Measurements from ENCODE around the gene ELMO1. TPM values are rescaled to one million over a fixed set of nuclear protein-coding genes. Genes with fewer than 3 reads are reported as not detected.
A peak's percentile ranks its signal among the peaks of the same experiment; 100 is the strongest.

Gene ELMO1
- total and polyA plus RNA-seq, 4 donors, result 10.1 to 183 (median 34.4) TPM

DNA sequence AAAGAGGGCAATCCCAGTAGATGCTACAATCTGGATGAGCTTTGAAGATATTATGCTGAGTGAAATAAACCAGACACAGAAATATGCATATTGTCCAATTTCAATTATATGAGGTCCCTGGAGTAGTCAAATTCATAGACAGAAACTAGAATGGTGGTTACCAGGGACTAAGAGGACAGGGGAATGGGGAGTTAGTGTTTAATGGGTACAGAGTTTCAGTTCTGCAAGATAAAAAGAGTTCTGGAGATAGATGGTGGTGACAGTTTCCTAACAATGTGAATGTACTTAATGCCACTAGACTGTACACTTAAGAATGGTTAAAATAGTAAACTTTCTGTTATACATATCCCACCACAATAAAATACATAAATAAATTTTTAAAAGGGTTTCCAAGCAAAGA, 236.6 kb downstream of the ELMO1 start:
- ATAC-seq (ENCODE audit: insufficient read depth, low FRiP score) (no peak), DNase-seq (peak in 1 of 3 donors; percentile 34)
- H3K27ac ChIP-seq (ENCODE audit: low read depth in 1 of 2, low read length in 1 of 2), result no peak overlapping the region

DNA sequence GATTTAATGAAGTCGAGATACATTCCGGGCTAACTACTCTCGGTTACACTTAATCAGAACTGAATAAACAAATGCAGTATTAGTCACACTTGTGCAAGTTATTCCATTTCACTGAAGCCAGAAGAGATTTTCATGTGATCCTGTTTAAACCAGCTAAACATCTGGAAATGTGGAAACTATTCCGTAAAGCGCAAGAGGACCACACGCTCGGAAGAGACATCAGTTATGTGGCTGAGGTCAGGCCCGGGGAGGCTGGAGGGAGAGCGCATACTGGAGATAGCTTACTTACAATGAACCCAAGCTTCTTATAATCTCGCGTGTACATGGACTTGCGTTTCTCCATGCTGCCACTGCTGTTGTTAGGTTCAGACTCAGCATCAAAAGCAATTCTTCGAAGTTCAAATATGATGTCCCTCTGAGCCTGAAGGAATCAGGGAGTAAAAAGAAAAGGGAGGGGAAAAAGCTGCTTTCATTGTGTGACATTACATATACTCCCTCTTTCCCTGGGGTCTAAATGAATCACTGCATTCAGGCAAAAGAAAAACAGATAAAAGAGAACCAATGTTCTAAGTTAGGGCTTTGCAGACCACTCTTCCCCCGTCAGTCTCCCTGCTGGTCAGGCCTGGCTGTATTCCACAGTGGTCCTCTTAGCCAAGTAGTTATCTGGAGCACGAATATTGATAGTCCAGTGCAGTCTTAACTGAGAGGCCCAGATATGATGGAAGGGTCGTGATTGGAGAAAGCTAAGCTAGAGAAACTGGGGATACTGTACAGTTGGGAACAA, 237.4 kb downstream of the ELMO1 start:
- H3K27ac ChIP-seq (ENCODE audit: low read depth in 1 of 2, low read length in 1 of 2), result peak overlapping the region in 1 of 2 donors; percentile 29
- H3K9me3 ChIP-seq (ENCODE audit: control insufficient read depth in 4 of 4, insufficient read depth in 3 of 4, low read length in 3 of 4), result peaks cover 0 to 1% (median 0%) of the 10 kb centered on the region in 4 donors
- ATAC-seq (ENCODE audit: insufficient read depth, low FRiP score), result peak; percentile 34
- WGBS, 2 donors, result 70 to 84% methylated on average over 16 of the region's 16 CpGs
- H3K4me3 ChIP-seq, result no peak overlapping the region
- no peak overlapping the region for H3K9ac ChIP-seq (ENCODE audit: insufficient read depth in 1 of 2, low read length in 2 of 2)
- peaks cover 0 to 62% (median 16%) of the 10 kb centered on the region in 5 donors for H3K4me1 ChIP-seq (ENCODE audit: control insufficient read depth in 5 of 5, insufficient read depth in 5 of 5, low read length in 5 of 5)
- H3K27me3 ChIP-seq (ENCODE audit: control insufficient read depth in 3 of 3, insufficient read depth in 3 of 3, low read length in 2 of 3), result no peaks in the 10 kb centered on the region
- peaks cover 0 to 2% (median 0%) of the 10 kb centered on the region in 4 donors for H3K36me3 ChIP-seq (ENCODE audit: control insufficient read depth in 4 of 4, insufficient read depth in 4 of 4, low read length in 4 of 4)
- DNase-seq, result peak; percentile 86 to 98 (median 97)
- TF ChIP-seq, protein P1, sequence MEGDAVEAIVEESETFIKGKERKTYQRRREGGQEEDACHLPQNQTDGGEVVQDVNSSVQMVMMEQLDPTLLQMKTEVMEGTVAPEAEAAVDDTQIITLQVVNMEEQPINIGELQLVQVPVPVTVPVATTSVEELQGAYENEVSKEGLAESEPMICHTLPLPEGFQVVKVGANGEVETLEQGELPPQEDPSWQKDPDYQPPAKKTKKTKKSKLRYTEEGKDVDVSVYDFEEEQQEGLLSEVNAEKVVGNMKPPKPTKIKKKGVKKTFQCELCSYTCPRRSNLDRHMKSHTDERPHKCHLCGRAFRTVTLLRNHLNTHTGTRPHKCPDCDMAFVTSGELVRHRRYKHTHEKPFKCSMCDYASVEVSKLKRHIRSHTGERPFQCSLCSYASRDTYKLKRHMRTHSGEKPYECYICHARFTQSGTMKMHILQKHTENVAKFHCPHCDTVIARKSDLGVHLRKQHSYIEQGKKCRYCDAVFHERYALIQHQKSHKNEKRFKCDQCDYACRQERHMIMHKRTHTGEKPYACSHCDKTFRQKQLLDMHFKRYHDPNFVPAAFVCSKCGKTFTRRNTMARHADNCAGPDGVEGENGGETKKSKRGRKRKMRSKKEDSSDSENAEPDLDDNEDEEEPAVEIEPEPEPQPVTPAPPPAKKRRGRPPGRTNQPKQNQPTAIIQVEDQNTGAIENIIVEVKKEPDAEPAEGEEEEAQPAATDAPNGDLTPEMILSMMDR (IDR thresholded peaks at IDR 0.05; ENCODE audit: control extremely low read depth, extremely low read depth), result no peak

More for the DNA sequence above, 236.6 kb downstream of the ELMO1 start:
- Histone ChIP-seq H3K4me3 (no peak overlapping the region), H3K36me3 (ENCODE audit: control insufficient read depth in 4 of 4, insufficient read depth in 4 of 4, low read length in 4 of 4) (peaks cover 0 to 2% (median 0%) of the 10 kb centered on the region in 4 donors), H3K27me3 (ENCODE audit: control insufficient read depth in 3 of 3, insufficient read depth in 3 of 3, low read length in 2 of 3) (no peaks in the 10 kb centered on the region), H3K4me1 (ENCODE audit: control insufficient read depth in 5 of 5, insufficient read depth in 5 of 5, low read length in 5 of 5) (peaks cover 0 to 67% (median 19%) of the 10 kb centered on the region in 5 donors), H3K9me3 (ENCODE audit: control insufficient read depth in 4 of 4, insufficient read depth in 3 of 4, low read length in 3 of 4) (peaks cover 0 to 1% (median 0%) of the 10 kb centered on the region in 4 donors), H3K9ac (ENCODE audit: insufficient read depth in 1 of 2, low read length in 2 of 2) (no peak overlapping the region)
- TF ChIP-seq, protein P1 (IDR thresholded peaks at IDR 0.05; ENCODE audit: control extremely low read depth, extremely low read depth), result no peak

- WGBS, 2 donors, result 72 to 89% methylated on average over 3 of the region's 3 CpGs
Measured at GRCh38 chr7:37209195-37209594, 239.5 kb downstream of the ELMO1 start.

More at GRCh38 chr7:37209195-37209594, 239.5 kb downstream of the ELMO1 start:
- Histone ChIP-seq H3K4me1 (ENCODE audit: control insufficient read depth in 5 of 5, insufficient read depth in 5 of 5, low read length in 5 of 5) (peaks cover 0 to 60% (median 12%) of the 10 kb centered on the region in 5 donors), H3K4me3 (no peak overlapping the region), H3K9me3 (ENCODE audit: control insufficient read depth in 4 of 4, insufficient read depth in 3 of 4, low read length in 3 of 4) (peaks cover 0 to 1% (median 0%) of the 10 kb centered on the region in 4 donors), H3K36me3 (ENCODE audit: control insufficient read depth in 4 of 4, insufficient read depth in 4 of 4, low read length in 4 of 4) (peaks cover 0 to 2% (median 0%) of the 10 kb centered on the region in 4 donors), H3K9ac (ENCODE audit: insufficient read depth in 1 of 2, low read length in 2 of 2) (peak overlapping the region in 1 of 2 donors; percentile 36), H3K27me3 (ENCODE audit: control insufficient read depth in 3 of 3, insufficient read depth in 3 of 3, low read length in 2 of 3) (no peaks in the 10 kb centered on the region), H3K27ac (ENCODE audit: low read depth in 1 of 2, low read length in 1 of 2) (peak overlapping the region in 1 of 2 donors; percentile 51)
- DNase-seq, result no peak
- TF ChIP-seq, protein P1 (IDR thresholded peaks at IDR 0.05; ENCODE audit: control extremely low read depth, extremely low read depth), result no peak
- ATAC-seq (ENCODE audit: insufficient read depth, low FRiP score), result no peak

All from lung (tissue), 12 donors.